Stimulated activated CD8-positive, alpha-beta memory T cell treated with anti-CD3 and anti-CD28 coated beads, Interleukin-7, amount 100 ng/mL, for 48 hours (primary cell): ENCODE data around the gene ST3GAL3.

Source experiments
- DNase-seq, 2 donors: peaks; one replicate each; pipeline ENCODE4 v3.0.0-alpha.2; 2020; ENCODE audit warnings: low read depth in 1 of 2; ENCODE audit errors: extremely low read depth in 1 of 2

ST3GAL3 gene

DNA sequence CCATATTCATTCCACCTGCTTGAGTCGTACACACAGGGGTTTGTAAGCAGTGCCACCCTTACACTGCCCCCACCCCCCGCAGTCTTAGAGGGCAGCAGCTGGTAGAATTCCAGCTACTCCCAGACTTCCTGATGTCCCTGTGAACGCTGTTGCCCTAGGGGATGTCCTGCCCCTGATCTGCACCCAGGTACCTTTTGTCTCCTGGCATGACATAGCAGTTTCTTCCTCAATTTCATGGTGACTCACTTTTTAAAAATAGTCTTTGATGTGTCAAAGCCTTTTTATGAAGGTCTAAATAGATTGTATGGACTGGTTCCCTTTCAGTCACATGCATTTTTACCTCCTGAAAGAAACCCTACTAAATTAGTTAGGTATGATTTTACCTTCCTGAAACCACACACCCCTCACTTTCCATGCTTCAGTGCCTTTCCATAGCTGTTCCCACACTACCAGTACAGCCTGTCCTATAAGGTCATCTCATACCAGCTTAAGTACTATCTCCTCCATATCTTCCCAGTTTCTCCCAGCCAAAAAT lies 76.4 kb downstream of the ST3GAL3 start:
- DNase-seq = no peak

DNA sequence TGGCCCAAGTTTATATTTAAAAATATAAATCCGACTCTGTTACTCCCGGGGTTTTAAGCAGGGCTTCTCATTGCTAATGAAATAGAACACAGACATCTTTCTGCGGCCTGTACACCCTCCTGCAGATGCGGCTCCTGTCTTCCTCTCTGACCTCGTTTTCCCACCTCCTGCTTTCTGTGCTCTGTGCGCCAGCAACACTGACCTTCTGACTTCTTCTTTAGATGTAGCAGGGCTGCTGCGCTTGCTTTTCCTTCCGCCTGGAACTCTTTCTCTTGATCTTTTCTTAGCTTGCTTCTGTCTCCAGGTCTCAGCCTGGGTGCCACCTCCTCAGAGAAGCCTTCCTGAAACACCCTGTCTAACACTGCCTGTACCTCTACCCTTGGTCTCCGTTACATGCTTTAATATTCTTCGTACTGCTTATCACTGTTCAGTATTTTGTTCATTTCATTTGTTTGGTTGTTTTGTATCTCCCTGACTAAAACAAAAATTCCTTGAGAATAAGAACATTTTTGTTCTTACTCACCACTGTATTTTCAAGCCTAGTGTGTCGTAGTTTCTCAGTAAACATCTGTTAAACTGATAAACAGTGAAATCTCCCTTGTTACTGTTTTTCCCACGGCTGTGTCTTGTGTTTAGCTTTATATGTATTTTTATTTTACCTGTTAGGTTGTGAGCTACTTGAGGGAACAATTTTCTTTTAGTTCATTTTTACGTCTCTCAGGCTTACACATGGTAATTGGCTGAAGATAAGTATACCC lies 79.0 kb downstream of the ST3GAL3 start:
- no peak for DNase-seq

DNA sequence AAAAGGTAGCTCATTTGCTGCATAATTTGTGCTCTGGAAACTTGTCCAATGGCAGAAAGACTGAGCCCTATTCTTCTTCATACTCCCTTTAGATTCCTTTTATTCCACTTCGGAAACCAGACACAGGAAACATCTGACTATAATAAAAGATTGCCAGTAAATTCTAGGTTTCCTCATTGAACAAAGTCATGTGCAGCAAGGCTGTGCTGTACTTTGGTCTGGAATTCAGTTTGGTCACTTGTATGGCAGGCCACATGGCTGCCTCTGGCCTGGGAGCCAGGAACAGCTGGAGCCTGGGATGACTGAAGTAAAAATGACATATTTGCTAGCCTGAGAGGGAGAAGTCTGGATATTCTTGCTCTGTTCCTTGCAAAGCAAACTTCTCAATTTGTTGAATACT lies 79.6 kb downstream of the ST3GAL3 start:
- no peak for DNase-seq

DNA sequence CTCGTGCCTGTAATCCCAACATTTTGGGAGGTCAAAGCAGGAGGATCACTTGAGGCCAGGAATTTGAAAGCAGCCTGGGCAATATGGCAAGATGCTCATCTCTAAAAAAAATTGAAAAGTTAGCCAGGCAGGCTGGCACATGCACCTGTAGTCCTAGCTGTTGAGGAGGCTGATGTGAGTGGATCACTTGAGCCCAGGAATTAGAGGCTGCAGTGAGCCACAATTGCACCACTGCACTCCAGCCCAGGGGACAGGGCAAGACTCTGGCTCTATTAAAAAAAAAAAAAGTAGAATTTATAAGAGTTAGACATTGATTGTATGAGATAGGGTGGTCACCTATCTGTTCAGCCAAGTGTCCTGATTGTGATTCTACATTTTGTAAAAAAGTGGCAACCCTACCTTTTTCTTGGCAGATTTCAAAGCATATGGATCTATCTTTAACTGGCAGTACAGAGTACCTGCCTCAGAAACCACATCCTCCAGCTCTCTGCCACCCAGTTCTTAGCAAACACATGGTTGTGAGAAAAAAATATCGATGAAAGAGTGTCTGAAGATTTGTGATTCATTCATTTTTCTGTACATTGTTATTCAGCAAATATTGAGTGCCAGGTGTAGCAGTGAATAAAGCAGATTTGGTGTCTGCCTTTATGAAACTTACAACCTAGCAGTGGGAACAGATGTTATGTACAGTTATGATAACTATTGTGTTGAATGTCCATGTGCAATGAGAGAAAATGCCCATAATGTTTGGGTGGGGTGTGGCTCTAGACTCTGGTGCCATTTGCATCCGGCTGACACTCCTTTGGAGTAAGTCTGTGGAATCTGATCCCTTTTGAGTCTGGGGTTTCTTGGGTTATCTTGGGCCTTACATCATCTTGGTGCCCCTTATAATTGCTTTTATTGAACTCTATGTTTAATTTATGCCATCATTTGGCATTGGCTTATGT lies 82.5 kb downstream of the ST3GAL3 start:
- no peak for DNase-seq

DNA sequence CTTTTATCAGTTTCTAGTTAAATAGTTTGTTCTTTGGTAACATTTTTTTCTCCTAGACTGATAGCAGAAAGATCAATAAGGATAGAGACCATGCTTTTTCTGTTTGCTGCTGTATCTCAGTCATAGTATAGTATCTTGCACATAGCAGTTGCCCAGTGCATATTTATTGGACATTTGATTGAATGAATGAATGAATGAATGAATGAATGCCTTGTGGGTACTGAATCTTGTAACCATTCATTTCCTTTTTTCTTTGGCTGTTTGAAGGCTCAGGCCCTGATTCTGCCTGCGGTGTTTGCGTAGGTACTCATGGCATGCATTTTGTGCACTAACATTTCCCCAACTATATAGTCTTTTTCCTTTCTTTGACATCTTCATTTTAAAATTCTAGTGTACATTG lies 83.9 kb downstream of the ST3GAL3 start:
- DNase-seq = no peak

DNA sequence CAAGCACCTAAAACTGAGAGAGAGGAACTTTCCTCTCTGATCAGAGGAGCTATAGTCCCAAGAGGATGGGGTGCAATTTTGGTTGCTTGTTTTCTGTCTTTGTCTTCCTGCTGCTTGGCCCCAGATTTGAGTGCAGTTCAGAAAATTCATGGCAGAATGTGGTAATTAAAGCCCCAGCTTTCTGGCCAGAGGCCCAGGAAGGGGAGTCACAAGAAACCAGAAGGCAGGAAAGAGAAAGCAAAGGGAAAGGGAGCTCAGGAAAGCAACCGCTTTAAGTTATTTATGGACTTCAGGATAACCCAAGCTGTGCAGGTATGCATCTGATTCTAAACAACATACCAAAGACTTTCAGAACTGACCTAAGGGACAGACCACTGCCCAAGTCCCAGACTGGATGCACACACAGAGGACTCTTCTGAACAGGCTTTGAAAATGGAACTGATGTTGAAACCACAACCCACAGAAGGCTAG lies 88.8 kb downstream of the ST3GAL3 start:
- DNase-seq = no peak

DNA sequence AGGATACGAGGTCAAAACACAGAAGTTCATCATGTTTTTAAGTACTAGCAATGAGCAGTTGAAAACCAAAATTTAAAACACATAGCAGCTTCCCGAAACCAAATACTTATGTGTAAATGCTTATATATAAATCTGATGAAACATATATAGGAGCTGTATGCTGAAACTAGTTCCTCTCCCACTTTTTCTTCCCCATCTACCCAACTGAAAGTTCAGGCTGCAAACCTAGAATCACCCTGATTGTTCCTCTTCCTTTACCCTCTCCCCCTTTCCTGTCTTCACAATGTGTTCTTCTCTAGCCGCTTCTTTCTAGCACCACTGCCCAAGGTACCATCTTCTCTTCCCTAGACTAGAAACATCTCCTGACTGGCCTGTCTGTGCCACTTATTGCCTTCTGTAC lies 90.6 kb downstream of the ST3GAL3 start:
- no peak for DNase-seq

GRCh38 chr1:43799656-43800635 lies 92.6 kb downstream of the ST3GAL3 start:
- peak in 1 of 2 donors; percentile 0 for DNase-seq

- DNase-seq = no peak
These were observed 93.4 kb downstream of the ST3GAL3 start for GRCh38 chr1:43800771-43801170.

- DNase-seq = no peak
These were observed 93.9 kb downstream of the ST3GAL3 start for GRCh38 chr1:43801203-43801602.

DNA sequence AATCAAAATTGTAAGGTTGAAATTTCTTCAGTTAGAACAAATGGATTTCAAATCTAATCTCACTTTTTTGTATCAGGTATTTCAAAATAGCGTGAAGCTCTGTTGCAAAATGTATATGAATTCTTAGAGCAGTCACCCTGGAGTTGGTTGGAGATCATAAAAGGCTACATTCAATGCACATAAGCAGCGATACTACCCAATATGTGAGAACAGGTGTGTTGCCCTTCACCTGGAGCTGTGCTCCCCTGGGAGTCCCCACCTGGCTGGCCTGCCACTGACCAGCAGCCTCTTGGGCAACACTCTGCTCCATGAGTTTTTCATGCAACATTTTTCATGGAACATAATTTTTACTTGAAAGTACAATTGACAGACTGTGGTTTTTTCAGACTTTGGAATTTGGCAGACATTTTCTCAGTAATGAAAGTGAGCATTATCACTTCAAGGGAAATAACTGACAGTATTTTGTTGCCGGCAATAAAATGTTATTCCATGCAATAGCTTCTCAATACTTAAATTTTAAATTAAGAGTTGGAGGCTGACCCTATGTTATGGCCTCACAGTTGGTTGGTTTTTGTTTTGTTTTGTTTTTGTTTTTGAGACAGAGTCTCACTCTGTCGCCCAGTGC lies 95.1 kb downstream of the ST3GAL3 start:
- DNase-seq = no peak

DNA sequence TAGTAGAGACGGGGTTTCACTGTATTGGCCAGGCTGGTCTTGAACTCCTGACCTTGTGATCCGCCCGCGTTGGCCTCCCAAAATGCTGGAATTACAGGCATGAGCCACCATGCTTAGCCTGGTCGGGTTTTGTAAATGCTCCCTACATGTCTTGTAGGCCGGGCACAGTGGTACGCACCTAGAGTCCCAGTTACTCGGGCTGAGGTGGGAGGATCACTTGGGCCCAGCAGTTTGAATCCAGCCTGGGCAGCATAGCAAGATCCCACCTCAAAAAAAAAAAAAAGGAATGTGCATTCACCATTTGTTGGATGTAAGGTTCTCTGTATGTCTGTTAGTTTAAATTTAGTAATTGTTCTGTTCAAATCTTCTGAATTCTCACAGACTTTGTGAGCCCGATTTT lies 95.8 kb downstream of the ST3GAL3 start:
- no peak for DNase-seq

GRCh38 chr1:43803646-43804045 lies 96.3 kb downstream of the ST3GAL3 start:
- DNase-seq = no peak

- no peak for DNase-seq
These were observed 97.2 kb downstream of the ST3GAL3 start for GRCh38 chr1:43804569-43804968.

DNA sequence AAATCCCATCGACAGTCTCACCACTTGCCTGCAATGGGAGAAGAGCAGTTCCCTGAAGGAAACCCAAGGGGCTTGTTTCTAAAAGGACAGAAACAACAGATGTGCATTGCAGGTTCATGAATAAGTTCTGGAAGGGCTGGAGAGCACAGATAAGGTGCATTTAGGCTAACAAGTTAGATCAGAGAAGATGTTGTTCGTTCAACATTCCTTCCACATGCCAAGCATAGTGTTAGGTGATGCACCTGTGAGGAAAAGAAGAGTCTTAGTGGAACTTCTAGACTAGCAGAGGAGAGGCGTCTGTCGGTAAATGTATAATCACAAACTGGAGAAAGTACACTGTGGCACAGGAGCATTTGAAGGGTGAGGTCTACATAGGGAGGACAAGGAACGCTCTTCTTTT lies 98.0 kb downstream of the ST3GAL3 start:
- no peak for DNase-seq

DNA sequence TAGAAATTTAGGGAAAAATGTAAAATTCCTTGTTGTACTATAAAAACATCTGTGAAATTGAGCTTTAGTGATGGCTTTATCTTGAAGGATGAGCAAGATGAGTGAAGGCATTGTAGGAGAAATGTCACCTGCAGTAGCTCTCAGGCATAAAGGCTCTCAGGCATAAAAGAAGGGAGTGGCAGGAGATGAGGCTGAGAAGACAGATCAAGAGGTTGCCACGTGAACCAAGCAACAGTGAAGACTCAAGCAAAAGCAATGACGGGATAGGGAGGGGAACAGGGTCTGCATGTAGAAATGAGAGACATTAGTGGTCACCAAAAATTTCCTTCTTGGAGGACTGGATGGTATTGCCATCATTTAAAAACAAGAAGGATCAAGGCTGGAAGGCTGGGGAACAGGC lies 98.8 kb downstream of the ST3GAL3 start:
- DNase-seq = no peak

DNA sequence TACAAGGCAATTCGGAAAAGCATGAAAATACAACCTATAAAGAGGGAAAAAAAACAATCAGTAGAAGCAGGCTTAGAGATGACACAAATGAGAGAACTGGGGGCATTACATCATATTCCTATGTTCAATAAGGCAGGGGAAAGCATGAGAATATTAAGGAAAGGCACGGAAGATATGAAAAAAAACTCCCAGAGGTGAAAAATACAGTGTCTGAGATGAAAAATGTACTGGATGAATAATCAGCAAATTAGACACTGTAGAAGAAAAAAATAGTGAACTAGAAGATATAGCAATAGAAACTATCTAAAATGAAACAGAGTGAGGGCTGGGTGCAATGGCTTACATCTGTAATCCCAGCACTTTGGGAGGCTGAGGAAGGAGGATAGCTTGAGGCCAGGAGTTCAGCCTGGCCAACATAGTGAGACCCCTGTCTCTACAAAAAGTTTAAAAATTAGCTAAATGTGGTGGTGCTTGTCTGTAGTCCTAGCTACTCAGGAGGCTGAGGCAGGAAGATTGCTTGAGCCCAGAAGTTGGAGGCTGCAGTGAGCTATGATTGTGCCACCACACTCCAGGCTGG lies 101.8 kb downstream of the ST3GAL3 start:
- no peak for DNase-seq

GRCh38 chr1:43812579-43812978 lies 105.2 kb downstream of the ST3GAL3 start:
- no peak for DNase-seq

GRCh38 chr1:43814401-43814800 lies 107.1 kb downstream of the ST3GAL3 start:
- DNase-seq = no peak
